A549 treated with ZK216348 at 1 μM for 4 hours (cell line): ENCODE data around the gene CES4A. TPM values are rescaled to one million over a fixed set of nuclear protein-coding genes. Genes with fewer than 3 reads are reported as not detected.

Source experiments
- total RNA-seq: library from RNA; stranded (reverse); fragments of 200-300 nt; extraction: Qiagen RNA extraction; gene quantifications from 5 replicates; pipeline ENCODE4 v1.2.3, GENCODE V29; 2022; ENCODE audit warnings: low read depth

The CES4A gene
- total RNA-seq = 1.4 to 3.0 TPM (median 2.4 TPM) in 5 replicates

GRCh38 chr16:66988197-66988788, at the start of gene CES4A:
CES4A (plus strand) TSS chr16:66988589; CDS start chr16:66988773, 184 bp downstream.

GRCh38 chr16:66961065-66961744, 27.2 kb upstream of the CES4A start, which contains the start of gene CES3:
CES3 (plus strand) TSS chr16:66961266; CDS start chr16:66961308, 42 bp downstream.

GRCh38 chr16:67028696-67029253, 40.4 kb downstream of the CES4A start, which contains the start of gene CBFB:
CBFB (plus strand) TSS chr16:67029149; CDS start chr16:67029408, 259 bp downstream.

Other genes starting within 250 kb of the CES4A start
- 36.4 to 56.4 TPM (median 52.1 TPM) in 5 replicates for gene DYNC1LI2, start 237.0 kb upstream of the CES4A start, total RNA-seq
- not detected in 5 replicates for gene TERB1, start 187.0 kb upstream of the CES4A start, total RNA-seq
- gene NAE1, start 157.6 kb upstream of the CES4A start, total RNA-seq = 44.4 to 75.3 TPM (median 66.9 TPM) in 5 replicates
- gene CA7, start 144.2 kb upstream of the CES4A start, total RNA-seq = not detected in 5 replicates
- gene PDP2, start 108.1 kb upstream of the CES4A start, total RNA-seq = 3.9 to 6.6 TPM (median 5.1 TPM) in 5 replicates
- gene CDH16, start 69.7 kb upstream of the CES4A start, total RNA-seq = 0.90 to 2.0 TPM (median 1.6 TPM) in 5 replicates
- 12.7 to 26.2 TPM (median 19.9 TPM) in 5 replicates for gene RRAD, start 63.1 kb upstream of the CES4A start, total RNA-seq
- gene CIAO2B, start 54.2 kb upstream of the CES4A start, total RNA-seq = 115 to 180 TPM (median 175 TPM) in 5 replicates
- gene CES2, start 53.1 kb upstream of the CES4A start, total RNA-seq = 24.3 to 33.5 TPM (median 31.6 TPM) in 5 replicates
- 1.7 to 4.1 TPM (median 2.0 TPM) in 5 replicates for gene CES3, start 27.3 kb upstream of the CES4A start, total RNA-seq
- 43.7 to 61.8 TPM (median 54.2 TPM) in 5 replicates for gene CBFB, start 40.6 kb downstream of the CES4A start, total RNA-seq
- 22.9 to 28.3 TPM (median 25.1 TPM) in 5 replicates for gene PHAF1, start 121.4 kb downstream of the CES4A start, total RNA-seq
- gene B3GNT9, start 162.4 kb downstream of the CES4A start, total RNA-seq = 6.2 to 10.8 TPM (median 8.8 TPM) in 5 replicates
- gene TRADD, start 171.3 kb downstream of the CES4A start, total RNA-seq = 8.5 to 23.1 TPM (median 20.9 TPM) in 5 replicates
- gene FBXL8, start 171.4 kb downstream of the CES4A start, total RNA-seq = 4.4 to 12.7 TPM (median 9.8 TPM) in 5 replicates
- gene HSF4, start 176.2 kb downstream of the CES4A start, total RNA-seq = 10.2 to 23.3 TPM (median 14.8 TPM) in 5 replicates
- 54.6 to 75.8 TPM (median 68.3 TPM) in 5 replicates for gene NOL3, start 181.9 kb downstream of the CES4A start, total RNA-seq
- 3.7 to 7.9 TPM (median 6.9 TPM) in 5 replicates for gene MATCAP1, start 195.4 kb downstream of the CES4A start, total RNA-seq
- 0.07 to 0.27 TPM (median 0.27 TPM) in 3 of 5 replicates, not detected in the others for gene EXOC3L1, start 201.5 kb downstream of the CES4A start, total RNA-seq
- gene E2F4, start 203.6 kb downstream of the CES4A start, total RNA-seq = 64.0 to 101 TPM (median 98.3 TPM) in 5 replicates
- 0.61 to 1.9 TPM (median 1.3 TPM) in 5 replicates for gene ELMO3, start 210.5 kb downstream of the CES4A start, total RNA-seq
- 78.6 to 99.6 TPM (median 92.1 TPM) in 5 replicates for gene TMEM208, start 238.5 kb downstream of the CES4A start, total RNA-seq